ENCODE data around the gene EXOC7.
A peak's percentile ranks its signal among the peaks of the same experiment; 100 is the strongest.

The EXOC7 gene

GRCh38 chr17:76148015-76148326 lies 44.4 kb upstream of the EXOC7 start:
- TF ChIP-seq CTCF (IDR thresholded peaks at IDR 0.05; ENCODE audit: low read depth, low read length, missing control alignments) = no peak
- DNase-seq (ENCODE audit: extremely low read depth, low read depth) = no peak

GRCh38 chr17:76147211-76148014 lies 43.8 kb upstream of the EXOC7 start:
- H3K4me3 ChIP-seq (replicated peaks; ENCODE audit: low read depth, low read length) = no peak overlapping the region
- DNase-seq (ENCODE audit: extremely low read depth, low read depth) = no peak
- peak; percentile 48 for TF ChIP-seq CTCF (IDR thresholded peaks at IDR 0.05; ENCODE audit: low read depth, low read length, missing control alignments)

More at GRCh38 chr17:76148015-76148326, 44.4 kb upstream of the EXOC7 start:
- H3K4me3 ChIP-seq (replicated peaks; ENCODE audit: low read depth, low read length) = no peak overlapping the region

GRCh38 chr17:76146053-76146851 lies 42.7 kb upstream of the EXOC7 start:
- no peak for TF ChIP-seq CTCF (IDR thresholded peaks at IDR 0.05; ENCODE audit: low read depth, low read length, missing control alignments)
- H3K4me3 ChIP-seq (replicated peaks; ENCODE audit: low read depth, low read length) = no peak overlapping the region
- no peak for DNase-seq (ENCODE audit: extremely low read depth, low read depth)

- DNase-seq (ENCODE audit: extremely low read depth, low read depth) = no peak
- H3K4me3 ChIP-seq (replicated peaks; ENCODE audit: low read depth, low read length) = no peak overlapping the region
- TF ChIP-seq CTCF (IDR thresholded peaks at IDR 0.05; ENCODE audit: low read depth, low read length, missing control alignments) = no peak
Measured at GRCh38 chr17:76145231-76146052, 41.9 kb upstream of the EXOC7 start.

- no peak for TF ChIP-seq CTCF (IDR thresholded peaks at IDR 0.05; ENCODE audit: low read depth, low read length, missing control alignments)
Measured at GRCh38 chr17:76142585-76143041, 39.0 kb upstream of the EXOC7 start.

GRCh38 chr17:76142039-76142584 lies 38.5 kb upstream of the EXOC7 start:
- H3K4me3 ChIP-seq (replicated peaks; ENCODE audit: low read depth, low read length) = no peak overlapping the region
- DNase-seq (ENCODE audit: extremely low read depth, low read depth) = no peak
- TF ChIP-seq CTCF (IDR thresholded peaks at IDR 0.05; ENCODE audit: low read depth, low read length, missing control alignments) = no peak

More at GRCh38 chr17:76142585-76143041, 39.0 kb upstream of the EXOC7 start:
- DNase-seq (ENCODE audit: extremely low read depth, low read depth) = no peak
- H3K4me3 ChIP-seq (replicated peaks; ENCODE audit: low read depth, low read length) = no peak overlapping the region
